ENCODE measurements around the gene CFAP69.
"Not testable (repeated sequence)": the region's sequence is repeated elsewhere in the genome, so short reads cannot be mapped to it uniquely, and the experiment has no call there.

The CFAP69 gene

GRCh38 chr7:90345016-90345415 is 100.0 kb downstream of the CFAP69 start:
- no peak for DNase-seq

GRCh38 chr7:90345595-90346335 is 100.8 kb downstream of the CFAP69 start:
- peak; percentile 24 for DNase-seq

GRCh38 chr7:90346336-90347125 is 101.6 kb downstream of the CFAP69 start, which contains the start of gene GTPBP10:
Gene GTPBP10 (plus strand): TSS chr7:90346716. CDS start chr7:90346742, 26 bp downstream.
- DNase-seq: peak; percentile 93

DNA sequence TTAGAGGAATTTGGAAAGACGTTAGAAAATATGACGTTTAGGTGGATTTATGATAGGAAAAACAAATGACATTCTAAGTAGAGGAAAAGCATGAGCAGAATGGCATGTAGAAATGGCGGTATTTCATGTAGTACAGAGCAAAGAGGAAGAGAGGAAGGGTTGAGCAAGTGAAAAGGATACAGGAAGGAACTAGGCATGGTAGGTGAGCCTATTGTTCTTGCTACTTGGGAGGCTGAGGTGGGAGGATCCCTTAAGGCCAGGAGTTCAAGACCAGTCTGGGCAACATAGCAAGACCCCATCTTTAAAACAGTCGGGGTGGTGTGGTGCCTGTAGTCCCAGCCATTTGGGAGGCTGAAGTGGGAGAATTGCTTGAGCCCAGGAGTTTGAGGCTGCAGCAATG is 102.8 kb downstream of the CFAP69 start:
- no peak for DNase-seq

DNA sequence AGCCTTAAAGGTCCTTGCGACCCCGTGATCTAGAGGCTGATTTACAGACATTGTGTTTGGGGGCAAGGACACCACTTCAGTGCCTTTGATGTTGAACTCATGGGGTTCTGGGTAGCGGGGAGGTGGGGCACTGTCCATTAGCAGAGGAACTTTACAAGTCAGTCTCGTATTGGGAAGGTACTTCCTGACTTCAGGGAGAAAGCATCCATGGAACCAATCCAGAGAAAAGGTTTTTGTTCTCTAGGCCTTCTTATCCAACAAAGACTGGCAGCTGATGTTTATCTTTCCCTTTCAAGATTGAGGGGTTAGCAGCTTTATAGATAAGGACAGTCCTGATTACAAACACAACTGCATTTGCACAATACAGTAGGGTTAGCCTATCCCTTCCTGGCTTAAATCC is 104.3 kb downstream of the CFAP69 start:
- no peak for DNase-seq

DNA sequence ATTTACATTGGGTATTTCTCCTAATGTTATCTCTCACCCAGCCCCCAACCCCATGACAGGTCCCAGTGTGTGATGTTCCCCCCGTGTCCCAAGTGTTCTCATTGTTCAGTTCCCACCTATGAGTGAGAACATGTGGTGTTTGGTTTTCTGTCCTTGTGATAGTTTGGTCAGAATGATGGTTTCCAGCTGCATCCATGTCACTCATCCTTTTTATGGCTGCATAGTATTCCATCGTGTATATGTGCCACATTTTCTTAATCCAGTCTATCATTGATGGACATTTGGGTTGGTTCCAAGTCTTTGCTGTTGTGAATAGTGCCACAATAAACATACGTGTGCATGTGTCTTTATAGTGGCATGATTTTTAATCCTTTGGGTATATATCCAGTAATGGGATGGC is 105.1 kb downstream of the CFAP69 start:
- not testable (repeated sequence) for DNase-seq

GRCh38 chr7:90351987-90352386 is 107.0 kb downstream of the CFAP69 start:
- no peak for DNase-seq

All from fibroblast of skin of back (primary cell).